ENCODE results near the gene LSM5.
A peak's percentile ranks its signal among the peaks of the same experiment; 100 is the strongest.

DNA sequence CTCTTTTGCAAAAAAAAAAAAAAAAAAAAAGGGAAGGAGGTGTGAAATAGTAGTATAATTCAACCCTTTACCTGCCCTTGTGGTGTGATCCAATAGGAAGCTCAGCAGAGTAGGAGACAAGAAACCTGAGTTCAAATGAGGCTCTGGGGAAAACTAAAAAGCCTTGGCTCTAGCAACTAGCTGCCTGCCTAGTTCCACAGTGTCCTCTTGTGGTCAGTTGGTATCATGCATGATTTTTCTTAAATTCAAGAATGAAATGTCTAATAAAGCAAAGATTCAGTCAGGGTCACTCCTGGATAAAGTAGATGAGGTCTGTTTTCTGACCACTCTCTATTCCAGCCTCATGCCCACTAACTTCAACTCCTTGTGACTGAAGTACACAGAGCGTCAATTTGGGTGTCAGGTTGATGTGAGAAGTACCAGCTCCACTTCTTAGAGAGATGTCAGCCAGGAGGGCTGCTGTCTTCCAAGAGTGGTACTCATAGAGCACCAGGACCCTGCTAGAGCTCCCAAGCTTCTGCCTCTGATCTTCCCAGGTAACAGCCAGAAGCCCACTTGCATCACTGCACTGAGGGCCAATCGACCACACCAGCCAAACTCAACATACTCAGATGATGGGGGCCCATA lies 10.5 kb downstream of the LSM5 start:
- TF ChIP-seq POLR2A (IDR thresholded peaks at IDR 0.05; ENCODE audit: low read depth): no peak
- TF ChIP-seq, protein P1, sequence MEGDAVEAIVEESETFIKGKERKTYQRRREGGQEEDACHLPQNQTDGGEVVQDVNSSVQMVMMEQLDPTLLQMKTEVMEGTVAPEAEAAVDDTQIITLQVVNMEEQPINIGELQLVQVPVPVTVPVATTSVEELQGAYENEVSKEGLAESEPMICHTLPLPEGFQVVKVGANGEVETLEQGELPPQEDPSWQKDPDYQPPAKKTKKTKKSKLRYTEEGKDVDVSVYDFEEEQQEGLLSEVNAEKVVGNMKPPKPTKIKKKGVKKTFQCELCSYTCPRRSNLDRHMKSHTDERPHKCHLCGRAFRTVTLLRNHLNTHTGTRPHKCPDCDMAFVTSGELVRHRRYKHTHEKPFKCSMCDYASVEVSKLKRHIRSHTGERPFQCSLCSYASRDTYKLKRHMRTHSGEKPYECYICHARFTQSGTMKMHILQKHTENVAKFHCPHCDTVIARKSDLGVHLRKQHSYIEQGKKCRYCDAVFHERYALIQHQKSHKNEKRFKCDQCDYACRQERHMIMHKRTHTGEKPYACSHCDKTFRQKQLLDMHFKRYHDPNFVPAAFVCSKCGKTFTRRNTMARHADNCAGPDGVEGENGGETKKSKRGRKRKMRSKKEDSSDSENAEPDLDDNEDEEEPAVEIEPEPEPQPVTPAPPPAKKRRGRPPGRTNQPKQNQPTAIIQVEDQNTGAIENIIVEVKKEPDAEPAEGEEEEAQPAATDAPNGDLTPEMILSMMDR (IDR thresholded peaks at IDR 0.05): peak; percentile 22 to 66 (median 26)
